Left ventricle myocardium inferior (tissue), 1 donor: ENCODE measurements around the gene BBLN. TPM values are rescaled to one million over a fixed set of nuclear protein-coding genes. Genes with fewer than 3 reads are reported as not detected.

Source experiments
- DNase-seq: peaks from one replicate; pipeline ENCODE4 v3.0.0-alpha.2; 2020
- H3K27ac ChIP-seq: fragments of 200-600 bp; replicated peaks from 2 replicates; pipeline ENCODE4 v1.8.0; 2021
- H3K27me3 ChIP-seq: fragments of 200-600 bp; 2 replicates; pipeline ENCODE4 v1.8.0; 2021; ENCODE audit warnings: low read depth
- H3K36me3 ChIP-seq: fragments of 200-600 bp; 2 replicates; pipeline ENCODE4 v1.8.0; 2021
- H3K4me1 ChIP-seq: fragments of 200-600 bp; 2 replicates; pipeline ENCODE4 v1.8.0; 2021
- H3K4me3 ChIP-seq: fragments of 200-600 bp; 2 replicates; pipeline ENCODE4 v1.8.0; 2021; ENCODE audit warnings: mild to moderate bottlenecking, moderate library complexity
- H3K9me3 ChIP-seq: fragments of 200-600 bp; replicated peaks from 2 replicates; pipeline ENCODE4 v1.8.0; 2021
- CTCF ChIP-seq: fragments of 200-600 bp; IDR thresholded peaks from 2 replicates; pipeline ENCODE4 v1.8.0; 2021; ENCODE audit warnings: antibody characterized with exemption, mild to moderate bottlenecking, borderline replicate concordance
- intact Hi-C: fragments of 100-400 bp; cut with micrococcal nuclease; formaldehyde crosslinking; loops from one replicate; pipeline ENCODE4 v1.11.0; 2022
- total RNA-seq: library from RNA; stranded (reverse); fragmentation: NEBNext Ultra II Directional; extraction: Animal tissue kit (Norgen Biotek cat#: 25700); gene quantifications from one replicate; pipeline ENCODE4 v1.2.1, GENCODE V29; 2021
- donor health status: DM: no; HTN: yes; CAD: no; lungs with severe emphysema.

Gene BBLN
- total RNA-seq, 1 donor from 2014 or later, result 52.5 TPM

DNA sequence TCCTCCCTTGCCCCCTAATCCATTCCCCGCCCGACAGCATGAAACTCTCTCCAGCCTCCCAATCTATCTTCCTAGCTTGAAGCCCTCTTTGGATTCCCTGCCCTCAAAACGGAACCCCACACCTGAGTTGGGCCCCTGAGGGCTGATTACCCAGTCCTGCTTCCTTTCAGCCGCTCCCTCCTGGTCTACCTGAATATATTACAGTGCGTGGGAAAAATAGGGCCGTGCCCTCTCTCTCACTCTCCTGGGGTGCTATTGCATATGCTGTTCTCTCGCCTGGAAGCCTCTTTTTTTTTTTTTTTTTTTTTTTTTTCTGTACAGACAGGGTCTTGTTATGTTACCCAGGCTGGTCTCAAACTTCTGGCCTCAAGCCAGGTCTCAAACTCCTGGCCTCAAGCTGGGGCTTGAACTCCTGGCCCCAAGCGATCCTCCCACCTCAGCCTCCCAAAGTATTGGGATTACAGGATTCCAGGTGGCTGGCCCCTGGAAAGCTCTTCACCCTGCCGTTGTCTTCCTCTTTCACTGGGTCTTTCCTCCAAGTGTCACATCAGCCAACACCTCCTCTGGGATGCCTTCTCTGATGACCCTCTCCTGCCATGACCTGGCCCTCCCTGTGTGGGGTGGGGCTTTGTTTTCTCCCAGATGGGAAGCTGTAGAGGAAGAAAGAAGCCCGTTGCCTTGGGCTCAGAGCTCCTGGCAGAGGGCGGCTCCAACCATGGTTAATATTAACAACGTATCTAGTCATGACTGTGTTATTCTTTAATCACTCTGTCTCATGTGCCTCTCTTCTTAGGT is 51.3 kb downstream of the BBLN start:
- Histone ChIP-seq H3K36me3 (no peaks in the 10 kb centered on the region), H3K4me1 (peaks cover 11% of the 10 kb centered on the region), H3K27ac (no peak overlapping the region), H3K27me3 (peaks cover 7% of the 10 kb centered on the region), H3K9me3 (no peaks in the 10 kb centered on the region), H3K4me3 (no peak overlapping the region)
- intact Hi-C loops, result no loop called here
- no peak for DNase-seq
- TF ChIP-seq CTCF, result no peak

DNA sequence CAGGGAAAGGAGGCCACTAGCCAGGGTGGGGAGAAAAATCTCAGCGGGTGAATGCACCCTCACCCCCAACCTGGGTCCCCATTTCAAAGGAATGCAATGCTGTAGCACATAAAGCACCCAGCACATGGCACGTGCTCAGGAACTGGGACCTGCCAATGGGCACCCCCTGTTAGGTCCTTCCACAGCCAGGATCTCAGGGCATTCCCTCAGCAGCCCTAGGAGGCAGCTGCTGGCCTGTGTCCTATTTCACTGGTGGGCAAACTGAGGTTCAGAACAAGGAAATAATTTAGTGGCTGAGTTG is 51.9 kb downstream of the BBLN start:
- Histone ChIP-seq H3K27ac (no peak overlapping the region), H3K4me3 (no peak overlapping the region), H3K9me3 (no peaks in the 10 kb centered on the region), H3K4me1 (peaks cover 13% of the 10 kb centered on the region), H3K27me3 (peaks cover 7% of the 10 kb centered on the region), H3K36me3 (no peaks in the 10 kb centered on the region)
- TF ChIP-seq CTCF, result no peak
- intact Hi-C loops, result no loop called here
- DNase-seq, result no peak

Other genes starting within 250 kb of the BBLN start
- 31.3 TPM for gene ST6GALNAC4, start 243.2 kb upstream of the BBLN start, total RNA-seq
- gene PIP5KL1, start 229.5 kb upstream of the BBLN start, total RNA-seq, result 0.85 TPM
- gene DPM2, start 222.4 kb upstream of the BBLN start, total RNA-seq, result 14.0 TPM
- gene EEIG1, start 179.3 kb upstream of the BBLN start, total RNA-seq, result 20.7 TPM
- 7.9 TPM for gene NAIF1, start 92.9 kb upstream of the BBLN start, total RNA-seq
- 5.4 TPM for gene SLC25A25, start 92.0 kb upstream of the BBLN start, total RNA-seq
- gene PTGES2, start 32.5 kb upstream of the BBLN start, total RNA-seq, result 141 TPM
- not detected for gene LCN2, start 10.8 kb upstream of the BBLN start, total RNA-seq
- 74.9 TPM for gene CIZ1, start 31.3 kb downstream of the BBLN start, total RNA-seq
- gene DNM1, start 43.1 kb downstream of the BBLN start, total RNA-seq, result 4.9 TPM
- 86.9 TPM for gene GOLGA2, start 115.7 kb downstream of the BBLN start, total RNA-seq
- gene SWI5, start 116.0 kb downstream of the BBLN start, total RNA-seq, result 16.2 TPM
- gene TRUB2, start 162.2 kb downstream of the BBLN start, total RNA-seq, result 43.7 TPM
- gene COQ4, start 162.6 kb downstream of the BBLN start, total RNA-seq, result 32.0 TPM
- gene SLC27A4, start 180.3 kb downstream of the BBLN start, total RNA-seq, result 18.8 TPM
- 57.0 TPM for gene URM1, start 211.1 kb downstream of the BBLN start, total RNA-seq